H9 (cell line): Measurements from ENCODE around the gene UBA1. TPM values are rescaled to one million over a fixed set of nuclear protein-coding genes. Genes with fewer than 3 reads are reported as not detected.

Source experiments
- DNase-seq: peaks from one replicate; pipeline ENCODE4 v3.0.0-alpha.2; 2017
- H2AFZ ChIP-seq: one replicate; pipeline ENCODE4 v1.6.1; 2013; ENCODE audit warnings: mild to moderate bottlenecking, low read length, control low read depth, moderate library complexity
- H2AK5ac ChIP-seq: 2 replicates; pipeline ENCODE4 v1.6.1; 2013; ENCODE audit warnings: low read length, control low read depth, mixed read lengths; ENCODE audit not compliant: insufficient read length
- H2BK120ac ChIP-seq: one replicate; pipeline ENCODE4 v1.6.1; 2013; ENCODE audit warnings: low read depth, mild to moderate bottlenecking, low read length, control low read depth, inconsistent platforms; ENCODE audit not compliant: poor library complexity, severe bottlenecking
- H2BK12ac ChIP-seq: 2 replicates; pipeline ENCODE4 v1.6.1; 2013; ENCODE audit warnings: low read length, control low read depth, mixed read lengths, low read depth; ENCODE audit not compliant: insufficient read length
- H2BK15ac ChIP-seq: 2 replicates; pipeline ENCODE4 v1.6.1; 2013; ENCODE audit warnings: low read depth, low read length, control low read depth
- H2BK20ac ChIP-seq: one replicate; pipeline ENCODE4 v1.6.1; 2013; ENCODE audit warnings: low read depth, mild to moderate bottlenecking, low read length, control low read depth, inconsistent platforms; ENCODE audit not compliant: poor library complexity, severe bottlenecking
- H2BK5ac ChIP-seq: 2 replicates; pipeline ENCODE4 v1.6.1; 2013; ENCODE audit warnings: low read length, control low read depth, mixed read lengths; ENCODE audit not compliant: insufficient read length
- H3K14ac ChIP-seq: 2 replicates; pipeline ENCODE4 v1.6.1; 2013; ENCODE audit warnings: low read length, control low read depth; ENCODE audit not compliant: insufficient read depth
- H3K18ac ChIP-seq: 2 replicates; pipeline ENCODE4 v1.6.1; 2013; ENCODE audit warnings: low read depth, mild to moderate bottlenecking, mixed read lengths, low read length, control low read depth; ENCODE audit not compliant: insufficient read length
- H3K23ac ChIP-seq: 2 replicates; pipeline ENCODE4 v1.6.1; 2013; ENCODE audit warnings: low read length, control low read depth, mixed read lengths, low read depth; ENCODE audit not compliant: insufficient read length
- H3K23me2 ChIP-seq: 2 replicates; pipeline ENCODE4 v1.6.1; 2013; ENCODE audit warnings: low read depth, mild to moderate bottlenecking, mixed read lengths, low read length, control low read depth; ENCODE audit not compliant: insufficient read length, poor library complexity, severe bottlenecking
- H3K27ac ChIP-seq: 2 replicates; pipeline ENCODE4 v1.5.1; 2013; ENCODE audit warnings: low read length, control low read depth, mixed read lengths, low read depth; ENCODE audit not compliant: insufficient read length
- H3K27me3 ChIP-seq: 2 replicates; pipeline ENCODE4 v1.6.1; 2013; ENCODE audit warnings: low read length, control low read depth, inconsistent platforms; ENCODE audit not compliant: insufficient read depth
- H3K4ac ChIP-seq: 2 replicates; pipeline ENCODE4 v1.6.1; 2013; ENCODE audit warnings: low read depth, mild to moderate bottlenecking, control low read depth, inconsistent platforms, low read length, moderate library complexity
- H3K4me1 ChIP-seq: 2 replicates; pipeline ENCODE4 v1.6.1; 2013; ENCODE audit warnings: low read length, control low read depth, inconsistent platforms; ENCODE audit not compliant: insufficient read depth
- H3K4me2 ChIP-seq: 2 replicates; pipeline ENCODE4 v1.6.1; 2013; ENCODE audit warnings: low read length, control low read depth, mixed read lengths; ENCODE audit not compliant: insufficient read length, insufficient read depth
- H3K56ac ChIP-seq: 2 replicates; pipeline ENCODE4 v1.6.1; 2013; ENCODE audit warnings: low read depth, mild to moderate bottlenecking, mixed read lengths, low read length, control low read depth; ENCODE audit not compliant: insufficient read length
- H3K79me1 ChIP-seq: 2 replicates; pipeline ENCODE4 v1.6.1; 2013; ENCODE audit warnings: low read depth, mild to moderate bottlenecking, moderate library complexity, low read length, control low read depth, inconsistent platforms; ENCODE audit not compliant: insufficient read depth, poor library complexity, severe bottlenecking
- H3K79me2 ChIP-seq: 2 replicates; pipeline ENCODE4 v1.6.1; 2013; ENCODE audit warnings: low read length, control low read depth, inconsistent platforms; ENCODE audit not compliant: insufficient read depth
- H3K9ac ChIP-seq: 2 replicates; pipeline ENCODE4 v1.6.1; 2013; ENCODE audit warnings: low read length, control low read depth, mixed read lengths; ENCODE audit not compliant: insufficient read length; ENCODE audit errors: extremely low read depth
- H3K9me3 ChIP-seq: one replicate; pipeline ENCODE4 v1.6.1; 2013; ENCODE audit warnings: low read depth, low read length, inconsistent platforms; ENCODE audit not compliant: control insufficient read depth
- H3T11ph ChIP-seq: one replicate; pipeline ENCODE4 v1.6.1; 2013; ENCODE audit warnings: mild to moderate bottlenecking, low read length, control low read depth, inconsistent platforms
- H4K20me1 ChIP-seq: one replicate; pipeline ENCODE4 v1.6.1; 2013; ENCODE audit not compliant: control insufficient read depth, insufficient read length, insufficient read depth
- H4K5ac ChIP-seq: 2 replicates; pipeline ENCODE4 v1.6.1; 2013; ENCODE audit warnings: low read depth, mild to moderate bottlenecking, mixed read lengths, low read length, control low read depth; ENCODE audit not compliant: insufficient read length
- H4K8ac ChIP-seq: replicated peaks from 2 replicates; pipeline ENCODE4 v1.6.1; 2013; ENCODE audit warnings: low read length, control low read depth, mixed read lengths, low read depth; ENCODE audit not compliant: insufficient read length
- H4K91ac ChIP-seq: 2 replicates; pipeline ENCODE4 v1.6.1; 2013; ENCODE audit warnings: low read depth, mild to moderate bottlenecking, moderate library complexity, mixed read lengths, low read length, control low read depth; ENCODE audit not compliant: insufficient read length
- H3K27ac Mint-ChIP-seq, 3 experiments: 2 replicates in 2 of 3; 3 replicates in 1 of 3; pipeline ENCODE4 v1.8.0; 2020 to 2021; ENCODE audit warnings: mixed read lengths in 3 of 3, mild to moderate bottlenecking in 1 of 3, moderate library complexity in 1 of 3
- H3K27me3 Mint-ChIP-seq: 2 replicates; pipeline ENCODE4 v1.8.0; 2021; ENCODE audit warnings: low read depth, mild to moderate bottlenecking, moderate library complexity, mixed read lengths
- H3K36me3 Mint-ChIP-seq, 3 experiments: 2 replicates in 2 of 3; 3 replicates in 1 of 3; pipeline ENCODE4 v1.8.0; 2020 to 2021; ENCODE audit warnings: low read depth in 3 of 3, mixed read lengths in 3 of 3; ENCODE audit not compliant: insufficient read depth in 1 of 3
- H3K4me1 Mint-ChIP-seq, 2 experiments: 2 replicates each; pipeline ENCODE4 v1.8.0; 2020; ENCODE audit warnings: mixed read lengths in 2 of 2
- H3K4me3 Mint-ChIP-seq, 2 experiments: 2 replicates in 1 of 2; 3 replicates in 1 of 2; pipeline ENCODE4 v1.8.0; 2020 to 2021; ENCODE audit warnings: mild to moderate bottlenecking in 2 of 2, mixed read lengths in 2 of 2, moderate library complexity in 1 of 2
- H3K9me3 Mint-ChIP-seq, 2 experiments: 2 replicates in 1 of 2; 3 replicates in 1 of 2; pipeline ENCODE4 v1.8.0; 2020; ENCODE audit warnings: mild to moderate bottlenecking in 2 of 2, mixed read lengths in 2 of 2, moderate library complexity in 1 of 2
- CTCF ChIP-seq: fragments of 200-600 bp; sonication (generic); conservative IDR thresholded peaks from 3 replicates; pipeline ENCODE4 v1.8.0; 2021; ENCODE audit warnings: antibody characterized with exemption, mild to moderate bottlenecking
- WGBS: extraction: QIAGEN DNeasy Blood & Tissue Kit; methylation state at CpG from one replicate; pipeline ENCODE4 v1.1.7; 2013; ENCODE audit warnings: missing lambda C conversion rate, low lambda C conversion rate, mixed read lengths; ENCODE audit not compliant: insufficient read length; ENCODE audit errors: extremely low coverage; 5-methylcytosine and 5-hydroxymethylcytosine counted together
- total RNA-seq: library from RNA; stranded (reverse); gene quantifications from 2 replicates; pipeline ENCODE4 v1.2.1, GENCODE V29; 2021

UBA1 gene
- total RNA-seq, 1 experiment from 2014 or later = 427 TPM

- no peak overlapping the region for H3K27ac ChIP-seq
- no peak for TF ChIP-seq CTCF
- Mint-ChIP-seq H3K4me1 (peaks cover 4 to 5% of the 10 kb centered on the region in 2 experiments; a peak in 3 of 4 replicates), H3K4me3 (no peak overlapping the region), H3K36me3 (peaks cover 17 to 41% (median 36%) of the 10 kb centered on the region in 3 experiments), H3K9me3 (peaks cover 37 to 66% of the 10 kb centered on the region in 2 experiments), H3K27me3 (peaks cover 1% of the 10 kb centered on the region), H3K27ac (peak overlapping the region in 1 of 3 experiments; percentile 45; a peak in 2 of 7 replicates)
- no peak overlapping the region for H3K23ac ChIP-seq
- H3K79me2 ChIP-seq = no peaks in the 10 kb centered on the region
- H3K9me3 ChIP-seq = no peaks in the 10 kb centered on the region
- H3K9ac ChIP-seq = no peak overlapping the region
- H3K18ac ChIP-seq = no peak overlapping the region
- H3T11ph ChIP-seq = no peak overlapping the region
- no peak overlapping the region for H2BK5ac ChIP-seq
- no peak overlapping the region for H2BK12ac ChIP-seq
- H3K4me1 ChIP-seq = no peaks in the 10 kb centered on the region
- no peak overlapping the region for H3K56ac ChIP-seq
- H4K5ac ChIP-seq = no peak overlapping the region
- H2BK20ac ChIP-seq = no peak overlapping the region
- no peak overlapping the region for H2AK5ac ChIP-seq
- H3K23me2 ChIP-seq = peaks cover 6% of the 10 kb centered on the region
- H3K4me2 ChIP-seq = no peak overlapping the region
- no peak overlapping the region for H2BK15ac ChIP-seq
- no CpG with 5 or more reads among the region's 4 CpGs for WGBS
- H4K91ac ChIP-seq = no peak overlapping the region
- H4K20me1 ChIP-seq = no peaks in the 10 kb centered on the region
- H3K4ac ChIP-seq = no peak overlapping the region
- H2BK120ac ChIP-seq = no peak overlapping the region
- H2AFZ ChIP-seq = no peak overlapping the region
- no peaks in the 10 kb centered on the region for H3K79me1 ChIP-seq
- DNase-seq = peak; percentile 52
- no peaks in the 10 kb centered on the region for H3K27me3 ChIP-seq
- H4K8ac ChIP-seq = no peak overlapping the region
- no peak overlapping the region for H3K14ac ChIP-seq
Measured at GRCh38 chrX:47187106-47187677, 6.4 kb upstream of the UBA1 start.
